Activated T-cell treated with anti-CD3 and anti-CD28 coated beads, Interleukin-2, amount 50 U/mL, for 4 hours (primary cell): ENCODE data around the gene PELI3. TPM values are rescaled to one million over a fixed set of nuclear protein-coding genes. Genes with fewer than 3 reads are reported as not detected.
"Not testable (repeated sequence)": the region's sequence is repeated elsewhere in the genome, so short reads cannot be mapped to it uniquely, and the experiment has no call there.

Experiments
- ATAC-seq, 2 donors: fragments of 200-7000 bp; cut with Tn5 transposase; one replicate each; pipeline ENCODE4 v1.10.0; 2021
- DNase-seq: peaks from one replicate; pipeline ENCODE4 v3.0.0-alpha.2; 2020
- H3K27me3 Mint-ChIP-seq: one replicate; pipeline ENCODE4 v1.8.0; 2021; ENCODE audit warnings: low read depth, mixed read lengths
- H3K36me3 Mint-ChIP-seq: one replicate; pipeline ENCODE4 v1.8.0; 2022; ENCODE audit warnings: mixed read lengths; ENCODE audit not compliant: insufficient read depth
- H3K4me1 Mint-ChIP-seq: one replicate; pipeline ENCODE4 v1.8.0; 2021; ENCODE audit warnings: low read depth, mixed read lengths
- H3K4me3 Mint-ChIP-seq: one replicate; pipeline ENCODE4 v1.8.0; 2021; ENCODE audit warnings: mild to moderate bottlenecking, moderate library complexity, mixed read lengths
- H3K9me3 Mint-ChIP-seq: one replicate; pipeline ENCODE4 v1.8.0; 2021; ENCODE audit warnings: mixed read lengths
- total RNA-seq, 3 donors: library from RNA; stranded (reverse); gene quantifications; one replicate each; pipeline ENCODE4 v1.2.1, GENCODE V29; 2021

Gene PELI3
- total RNA-seq: 1 to 10 TPM; 4.9 to 8.5 (median 7.8) TPM

GRCh38 chr11:66466225-66467033 is at the start of gene PELI3:
Gene PELI3, plus strand, starts transcription at chr11:66466905. Its CDS starts 1,224 bp downstream, at chr11:66468129.
- peak; percentile 95 for DNase-seq
- H3K4me3 Mint-ChIP-seq: peak within 1 kb of the TSS; percentile 87
- no peaks in the 10 kb centered on the region for H3K27me3 Mint-ChIP-seq
- no peaks in the 10 kb centered on the region for H3K36me3 Mint-ChIP-seq
- H3K9me3 Mint-ChIP-seq: no peaks in the 10 kb centered on the region
- ATAC-seq: peak; percentile 88 to 91
- peaks cover 23% of the 10 kb centered on the region for H3K4me1 Mint-ChIP-seq

GRCh38 chr11:66417000-66417399 is 49.7 kb upstream of the PELI3 start:
- Mint-ChIP-seq H3K36me3 (no peaks in the 10 kb centered on the region), H3K9me3 (peaks cover 7% of the 10 kb centered on the region), H3K4me1 (peaks cover 32% of the 10 kb centered on the region), H3K4me3 (no peak overlapping the region), H3K27me3 (peaks cover 65% of the 10 kb centered on the region)
- ATAC-seq: no peak
- no peak for DNase-seq

DNA sequence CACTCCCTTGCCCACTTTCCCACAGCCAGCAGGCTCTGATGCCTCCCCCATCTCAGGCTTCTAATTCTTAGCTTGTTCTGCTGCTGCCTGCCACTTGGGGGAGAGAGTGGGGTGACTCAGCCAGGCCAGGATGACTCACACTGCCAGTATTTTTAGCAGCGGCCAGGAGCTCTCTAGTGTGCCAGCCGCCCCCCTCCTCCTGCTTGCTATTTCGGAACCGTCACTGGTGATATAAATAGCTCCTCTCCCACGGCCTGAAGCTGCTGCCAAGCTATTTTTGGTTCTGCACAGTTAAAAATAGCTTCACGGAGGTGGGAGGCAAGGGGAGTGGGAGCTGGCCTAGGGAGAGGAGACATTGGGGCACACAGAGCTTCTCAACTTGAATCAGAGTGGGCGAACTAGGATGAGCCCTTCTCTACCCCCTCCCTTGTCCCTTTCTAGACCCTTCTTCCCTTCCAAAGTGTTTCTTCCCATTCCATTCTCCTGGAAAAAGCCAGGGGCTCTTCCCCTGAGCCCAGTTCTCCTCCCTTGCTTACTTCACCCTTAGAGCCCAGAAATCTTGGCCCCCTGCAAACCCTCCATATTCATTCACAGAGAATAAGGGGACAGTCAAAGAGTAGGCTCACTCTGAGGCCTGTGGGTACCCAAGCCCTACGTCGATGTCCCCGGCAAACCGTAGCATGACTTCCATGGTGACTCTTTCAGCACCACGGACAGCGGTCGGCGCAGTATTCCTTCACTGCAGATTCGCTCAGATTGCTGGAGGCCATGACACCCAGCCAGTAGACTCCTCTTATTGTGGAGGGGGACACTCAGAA is 48.3 kb upstream of the PELI3 start:
- peak; percentile 49 for DNase-seq
- ATAC-seq: peak; percentile 87 to 91
- Mint-ChIP-seq H3K27me3 (peaks cover 57% of the 10 kb centered on the region), H3K36me3 (no peaks in the 10 kb centered on the region), H3K4me3 (peak overlapping the region; percentile 67), H3K9me3 (peaks cover 7% of the 10 kb centered on the region), H3K4me1 (peaks cover 32% of the 10 kb centered on the region)

DNA sequence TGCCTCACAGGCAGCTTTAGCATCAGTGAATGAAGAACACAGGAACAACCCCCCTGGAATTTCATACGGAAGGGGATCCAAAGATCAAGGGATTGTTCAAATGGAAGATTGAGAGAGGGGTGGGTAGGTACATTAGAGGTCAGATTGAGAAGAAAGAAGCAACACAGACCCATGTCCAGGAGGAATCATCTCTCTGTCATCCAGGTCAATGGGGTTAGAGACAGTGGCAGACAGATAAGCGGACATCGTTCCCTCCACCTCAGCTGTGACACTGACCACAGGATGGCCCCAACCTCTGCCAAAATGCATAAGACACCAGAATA is 47.8 kb upstream of the PELI3 start:
- Mint-ChIP-seq H3K27me3 (peaks cover 53% of the 10 kb centered on the region), H3K4me3 (no peak overlapping the region), H3K4me1 (peaks cover 32% of the 10 kb centered on the region), H3K36me3 (no peaks in the 10 kb centered on the region), H3K9me3 (peaks cover 7% of the 10 kb centered on the region)
- DNase-seq (no peak), ATAC-seq (no peak)

DNA sequence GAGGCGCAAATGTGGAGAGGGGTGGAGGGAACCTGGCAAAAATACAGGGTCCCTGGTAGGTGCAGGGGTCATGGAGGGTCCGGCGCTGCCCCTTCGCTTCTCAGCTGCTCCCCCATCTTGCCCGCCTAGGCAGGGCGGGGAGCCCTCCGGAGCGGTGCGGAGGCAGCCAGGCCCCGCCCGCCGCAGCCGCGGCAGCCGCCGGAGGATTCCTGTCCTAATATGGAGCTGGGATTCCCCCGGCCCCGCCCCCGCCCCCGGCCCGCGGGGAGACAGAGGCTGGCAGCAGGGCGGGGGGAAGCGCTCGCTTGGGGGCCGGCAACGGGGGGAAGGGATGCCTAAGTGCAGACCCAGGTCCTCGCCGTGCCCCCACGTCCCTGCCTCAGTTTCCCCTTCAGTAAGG is 46.9 kb upstream of the PELI3 start:
- Mint-ChIP-seq H3K9me3 (peaks cover 7% of the 10 kb centered on the region), H3K27me3 (peaks cover 46% of the 10 kb centered on the region), H3K36me3 (no peaks in the 10 kb centered on the region), H3K4me3 (no peak overlapping the region), H3K4me1 (peaks cover 32% of the 10 kb centered on the region)
- ATAC-seq (no peak), DNase-seq (no peak)

GRCh38 chr11:66420671-66421476 is 45.8 kb upstream of the PELI3 start, which contains the start of gene NPAS4:
Gene NPAS4, plus strand, starts transcription at chr11:66421035. Its CDS starts 145 bp downstream, at chr11:66421180.
- Mint-ChIP-seq H3K36me3 (no peaks in the 10 kb centered on the region), H3K9me3 (peaks cover 7% of the 10 kb centered on the region), H3K4me3 (no peak within 1 kb of the TSS), H3K4me1 (peaks cover 32% of the 10 kb centered on the region), H3K27me3 (peaks cover 39% of the 10 kb centered on the region)
- ATAC-seq (no peak), DNase-seq (no peak)

GRCh38 chr11:66421492-66422205 is 45.1 kb upstream of the PELI3 start:
- peak; percentile 59 to 63 for ATAC-seq
- Mint-ChIP-seq H3K9me3 (peaks cover 7% of the 10 kb centered on the region), H3K4me3 (no peak overlapping the region), H3K4me1 (peaks cover 30% of the 10 kb centered on the region), H3K36me3 (no peaks in the 10 kb centered on the region), H3K27me3 (peaks cover 31% of the 10 kb centered on the region)
- DNase-seq: peak; percentile 87

DNA sequence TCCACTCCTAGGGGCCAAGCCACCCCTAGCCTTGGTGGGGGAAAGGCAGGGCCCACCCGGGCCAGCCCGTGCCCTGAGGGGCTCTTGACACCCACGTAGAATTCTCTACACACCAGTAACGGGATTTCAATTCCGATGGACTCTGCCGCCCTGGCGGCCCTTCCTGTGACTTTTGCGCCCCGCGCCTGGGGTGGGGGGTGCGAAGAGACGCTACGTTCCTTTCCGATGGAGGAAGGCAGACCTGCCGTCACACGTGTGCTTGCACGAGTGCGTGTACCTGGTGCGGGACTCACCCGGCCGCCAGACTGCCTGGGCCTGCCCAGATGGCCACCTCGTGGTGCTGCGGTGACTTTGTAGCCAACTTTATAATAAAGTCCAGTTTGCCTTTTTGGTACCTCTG is 40.4 kb upstream of the PELI3 start:
- DNase-seq: no peak
- no peak for ATAC-seq
- peaks cover 4% of the 10 kb centered on the region for H3K27me3 Mint-ChIP-seq
- H3K36me3 Mint-ChIP-seq: peaks cover 2% of the 10 kb centered on the region
- H3K9me3 Mint-ChIP-seq: no peaks in the 10 kb centered on the region
- H3K4me3 Mint-ChIP-seq: no peak overlapping the region
- H3K4me1 Mint-ChIP-seq: peaks cover 3% of the 10 kb centered on the region

GRCh38 chr11:66428933-66429332 is 37.8 kb upstream of the PELI3 start:
- DNase-seq (no peak), ATAC-seq (no peak)
- Mint-ChIP-seq H3K27me3 (peaks cover 4% of the 10 kb centered on the region), H3K4me1 (no peaks in the 10 kb centered on the region), H3K4me3 (no peak overlapping the region), H3K36me3 (peaks cover 5% of the 10 kb centered on the region), H3K9me3 (no peaks in the 10 kb centered on the region)

DNA sequence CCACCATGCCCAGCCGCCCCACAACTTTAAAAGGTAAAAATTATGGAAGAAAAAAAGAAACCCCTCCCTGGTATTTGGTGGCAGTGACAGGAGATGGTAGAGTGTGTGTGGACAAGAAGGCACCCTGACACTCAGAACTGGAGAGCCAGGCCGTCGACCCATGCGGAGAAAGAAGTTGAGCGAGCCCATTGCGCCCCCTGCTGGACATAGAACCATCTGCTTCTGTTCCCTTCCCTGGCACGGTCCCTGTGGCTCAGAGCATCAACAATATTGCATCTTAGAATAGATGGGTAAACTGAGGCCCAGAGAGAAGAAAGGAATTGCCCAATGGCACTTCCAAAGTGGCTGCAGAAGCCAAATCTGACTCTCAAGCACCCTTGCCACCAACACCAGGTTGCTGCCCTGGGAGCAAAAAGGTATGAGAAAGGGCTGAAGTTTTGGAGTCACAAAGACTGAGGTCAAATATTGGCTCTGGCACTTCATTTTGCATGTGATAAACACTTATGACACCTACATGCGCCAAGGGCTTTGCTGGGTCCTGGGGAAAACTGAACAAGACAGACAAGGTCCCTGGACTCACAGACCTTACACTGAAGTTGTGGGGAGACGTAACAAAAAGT is 36.6 kb upstream of the PELI3 start:
- H3K4me1 Mint-ChIP-seq: no peaks in the 10 kb centered on the region
- H3K4me3 Mint-ChIP-seq: no peak overlapping the region
- H3K36me3 Mint-ChIP-seq: peaks cover 7% of the 10 kb centered on the region
- H3K9me3 Mint-ChIP-seq: no peaks in the 10 kb centered on the region
- peak; percentile 73 for DNase-seq
- peaks cover 4% of the 10 kb centered on the region for H3K27me3 Mint-ChIP-seq
- peak; percentile 89 to 98 for ATAC-seq

DNA sequence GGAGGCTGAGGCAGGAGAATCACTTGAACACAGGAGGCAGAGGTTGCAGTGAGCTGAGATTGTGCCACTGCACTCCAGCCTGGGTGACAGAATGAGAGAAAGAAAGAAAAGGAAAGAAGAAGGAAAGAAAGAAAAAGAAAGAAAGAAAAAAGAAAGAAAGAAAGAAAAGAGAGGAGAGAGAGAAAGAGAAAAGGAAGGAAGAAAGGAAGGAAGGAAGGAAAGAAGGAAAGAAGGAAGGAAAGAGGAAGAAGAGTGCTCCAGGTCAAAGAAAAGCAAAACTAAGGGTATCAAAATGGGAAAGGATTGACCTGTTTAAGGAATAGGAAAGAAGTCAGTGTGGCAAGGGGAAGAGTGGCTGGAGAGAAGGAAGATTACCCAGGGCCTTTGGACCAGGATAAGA is 35.4 kb upstream of the PELI3 start:
- not testable (repeated sequence) for DNase-seq, ATAC-seq, H3K4me1 Mint-ChIP-seq, H3K4me3 Mint-ChIP-seq, H3K27me3 Mint-ChIP-seq, H3K9me3 Mint-ChIP-seq
- H3K36me3 Mint-ChIP-seq: peaks cover 13% of the 10 kb centered on the region

DNA sequence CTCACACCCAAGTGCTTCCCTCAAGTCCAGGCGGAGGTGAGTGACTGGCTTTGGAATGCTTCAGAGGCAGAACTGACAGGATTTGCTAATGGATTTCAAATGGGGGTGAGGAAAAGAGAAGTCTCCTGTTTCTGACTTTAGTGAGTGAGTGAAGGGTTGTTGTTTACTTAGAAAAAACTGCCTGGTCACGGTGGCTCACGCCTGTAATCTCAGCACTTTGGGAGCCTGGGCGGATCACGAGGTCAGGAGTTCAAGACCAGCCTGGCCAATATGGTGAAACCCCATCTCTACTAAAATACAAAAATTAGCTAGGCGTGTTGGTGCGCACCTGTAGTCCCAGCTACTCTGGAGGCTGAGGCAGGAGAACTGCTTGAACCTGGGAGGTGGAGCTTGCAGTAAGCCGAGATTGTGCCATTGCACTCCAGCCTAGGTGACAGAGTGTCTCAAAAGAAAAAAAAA is 34.8 kb upstream of the PELI3 start:
- H3K27me3 Mint-ChIP-seq, ATAC-seq, H3K4me3 Mint-ChIP-seq, H3K4me1 Mint-ChIP-seq, H3K9me3 Mint-ChIP-seq, DNase-seq: not testable (repeated sequence)
- H3K36me3 Mint-ChIP-seq: peaks cover 19% of the 10 kb centered on the region

GRCh38 chr11:66432597-66432996 is 34.1 kb upstream of the PELI3 start:
- no peaks in the 10 kb centered on the region for H3K4me1 Mint-ChIP-seq
- no peaks in the 10 kb centered on the region for H3K9me3 Mint-ChIP-seq
- ATAC-seq (no peak), DNase-seq (no peak)
- peaks cover 20% of the 10 kb centered on the region for H3K36me3 Mint-ChIP-seq
- H3K4me3 Mint-ChIP-seq: no peak overlapping the region
- H3K27me3 Mint-ChIP-seq: no peaks in the 10 kb centered on the region
